Liver (tissue), 9 donors: ENCODE results near the gene USP37. TPM values are rescaled to one million over a fixed set of nuclear protein-coding genes. Genes with fewer than 3 reads are reported as not detected.

Source experiments
- DNase-seq: peaks from one replicate; pipeline ENCODE4 v3.0.0-alpha.2; 2017; ENCODE audit warnings: low spot score
- H3K27ac ChIP-seq, 2 donors: one replicate each; pipeline ENCODE4 v1.7.0; 2013; ENCODE audit warnings: inconsistent platforms in 2 of 2, low read length in 2 of 2, control low read depth in 1 of 2, low read depth in 1 of 2, mild to moderate bottlenecking in 1 of 2
- H3K27me3 ChIP-seq, 4 donors: one replicate each; pipeline versions ENCODE4 v1.6.1 to v1.7.0; 2013; ENCODE audit warnings: low read length in 3 of 4, inconsistent platforms in 1 of 4, mild to moderate bottlenecking in 1 of 4, moderate library complexity in 1 of 4; ENCODE audit not compliant: control insufficient read depth in 4 of 4, insufficient read depth in 4 of 4
- H3K36me3 ChIP-seq, 4 donors: one replicate each; pipeline versions ENCODE4 v1.6.1 to v1.7.0; 2013; ENCODE audit warnings: low read length in 3 of 4, mild to moderate bottlenecking in 3 of 4, low read depth in 1 of 4, moderate library complexity in 1 of 4; ENCODE audit not compliant: control insufficient read depth in 4 of 4, insufficient read depth in 3 of 4
- H3K4me1 ChIP-seq, 4 donors: one replicate each; pipeline versions ENCODE4 v1.6.1 to v1.7.0; 2013; ENCODE audit warnings: low read length in 3 of 4, mild to moderate bottlenecking in 3 of 4, moderate library complexity in 1 of 4; ENCODE audit not compliant: control insufficient read depth in 4 of 4, insufficient read depth in 4 of 4
- H3K4me3 ChIP-seq, 3 donors: one replicate each; pipeline versions ENCODE4 v1.6.1 to v1.7.0; 2013; ENCODE audit warnings: low read length in 3 of 3, control low read depth in 1 of 3, low read depth in 1 of 3, mild to moderate bottlenecking in 1 of 3
- H3K9ac ChIP-seq, 2 donors: one replicate each; pipeline ENCODE4 v1.7.0; 2013; ENCODE audit warnings: low read length in 2 of 2, mild to moderate bottlenecking in 2 of 2, moderate library complexity in 2 of 2, control low read depth in 1 of 2, low read depth in 1 of 2
- H3K9me3 ChIP-seq, 4 donors: one replicate each; pipeline versions ENCODE4 v1.6.1 to v1.7.0; 2013; ENCODE audit warnings: low read length in 3 of 4; ENCODE audit not compliant: control insufficient read depth in 4 of 4
- CTCF ChIP-seq: fragments of 150-350 bp; IDR thresholded peaks from 2 replicates; pipeline ENCODE4 v1.5.1; 2017; ENCODE audit warnings: improper control_type of control experiment, low read depth, low read length; ENCODE audit not compliant: missing input control
- EGR1 ChIP-seq, 2 donors: IDR thresholded peaks; 2 replicates each; pipeline ENCODE4 v1.6.1; 2016 to 2018; ENCODE audit warnings: antibody characterized with exemption in 2 of 2, low read depth in 2 of 2
- FOXA1 ChIP-seq: IDR thresholded peaks from 2 replicates; pipeline ENCODE4 v1.6.1; 2016; ENCODE audit warnings: antibody characterized with exemption
- GABPA ChIP-seq, 2 donors: IDR thresholded peaks in 1 of 2; conservative IDR thresholded peaks in 1 of 2; 2 replicates each; pipeline ENCODE4 v1.6.1; 2016; ENCODE audit warnings: antibody characterized with exemption in 2 of 2, mild to moderate bottlenecking in 1 of 2, moderate library complexity in 1 of 2
- HNF4A ChIP-seq, 2 donors: conservative IDR thresholded peaks; 2 replicates each; pipeline ENCODE4 v1.6.1; 2016; ENCODE audit warnings: antibody characterized with exemption in 2 of 2, mild to moderate bottlenecking in 2 of 2
- MAX ChIP-seq: IDR thresholded peaks from 2 replicates; pipeline ENCODE4 v1.6.1; 2016; ENCODE audit warnings: antibody characterized with exemption
- NR2F2 ChIP-seq: IDR thresholded peaks from 2 replicates; pipeline ENCODE4 v1.6.1; 2016; ENCODE audit warnings: antibody characterized with exemption
- RAD21 ChIP-seq, 2 donors: IDR thresholded peaks; 2 replicates each; pipeline ENCODE4 v1.6.1; 2016; ENCODE audit warnings: antibody characterized with exemption in 2 of 2, mild to moderate bottlenecking in 2 of 2
- REST ChIP-seq: IDR thresholded peaks from 2 replicates; pipeline ENCODE4 v1.6.1; 2016; ENCODE audit warnings: antibody characterized with exemption, mild to moderate bottlenecking
- RXRA ChIP-seq, 2 donors: IDR thresholded peaks; 2 replicates each; pipeline ENCODE4 v1.6.1; 2017 to 2018; ENCODE audit warnings: antibody characterized with exemption in 2 of 2, mild to moderate bottlenecking in 1 of 2
- SP1 ChIP-seq: IDR thresholded peaks from 2 replicates; pipeline ENCODE4 v1.6.1; 2018; ENCODE audit warnings: antibody characterized with exemption, mild to moderate bottlenecking
- TAF1 ChIP-seq: conservative IDR thresholded peaks from 2 replicates; pipeline ENCODE4 v1.6.1; 2016; ENCODE audit warnings: antibody characterized with exemption, mild to moderate bottlenecking
- YY1 ChIP-seq: IDR thresholded peaks from 2 replicates; pipeline ENCODE4 v1.6.1; 2016; ENCODE audit warnings: antibody characterized with exemption, mild to moderate bottlenecking
- WGBS: extraction: QIAGEN DNeasy Blood & Tissue Kit; methylation state at CpG from one replicate; pipeline ENCODE4 v1.1.7; 2013; 5-methylcytosine and 5-hydroxymethylcytosine counted together
- polyA plus RNA-seq, 2 donors: library from polyadenylated mRNA; stranded (reverse) in 1 of 2; unstranded in 1 of 2; fragments of 200-250 nt in 1 of 2; fragments of >200 nt in 1 of 2; fragmentation: Nextera tagmentation in 1 of 2; extraction: Ambion mirVana in 1 of 2; gene quantifications; one replicate each; pipeline versions ENCODE4 v1.2.1 to v1.2.3, GENCODE V29; 2013 to 2015
- total RNA-seq, 2 donors: library from RNA; depleted of rRNA; stranded (reverse); fragments of >200 nt; gene quantifications; one replicate each; pipeline ENCODE4 v1.2.3, GENCODE V29; 2014
- TF ChIP-seq, protein P1 (sequence below): IDR thresholded peaks from 2 replicates; pipeline ENCODE4 v1.6.1; 2016; ENCODE audit warnings: antibody characterized with exemption
- donor health status: healthy.
- donor health status: healthy.
- donor health status: healthy.
- donor health status: healthy.
- donor health status: healthy.

USP37 gene
- total and polyA plus RNA-seq, 4 donors = 1.4 to 10.9 (median 4.7) TPM

DNA sequence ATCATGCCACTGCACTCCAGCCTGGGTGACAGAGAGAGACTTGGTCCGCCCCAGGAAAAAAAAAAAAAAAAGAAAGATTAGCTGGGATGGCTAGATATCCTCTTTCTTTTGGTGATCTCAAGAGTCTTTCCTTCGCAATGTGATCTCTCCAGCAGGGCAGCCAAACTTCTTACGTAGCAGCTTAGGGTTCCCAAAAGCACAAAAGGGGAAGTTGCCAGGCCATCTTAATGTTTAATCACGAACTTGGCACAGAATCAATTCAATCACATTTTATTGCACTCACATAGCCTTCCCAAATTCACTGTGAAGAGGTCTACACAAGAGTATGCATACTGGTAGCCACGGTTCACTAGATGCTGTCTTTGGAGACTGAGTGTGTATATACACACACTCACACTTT is 96.2 kb downstream of the USP37 start:
- Histone ChIP-seq H3K9ac (no peak overlapping the region), H3K36me3 (peaks cover 7 to 22% (median 9%) of the 10 kb centered on the region in 4 donors), H3K27me3 (no peaks in the 10 kb centered on the region), H3K4me1 (no peaks in the 10 kb centered on the region), H3K4me3 (no peak overlapping the region), H3K27ac (no peak overlapping the region), H3K9me3 (no peaks in the 10 kb centered on the region)
- DNase-seq = no peak
- TF ChIP-seq NR2F2 = no peak
- no peak for TF ChIP-seq EGR1 (IDR thresholded peaks at IDR 0.05; ENCODE audit: low read depth in 2 of 2)
- no peak for TF ChIP-seq RAD21 (IDR thresholded peaks at IDR 0.05)
- TF ChIP-seq MAX = no peak
- WGBS = 67% methylated on average over 5 of the region's 5 CpGs

GRCh38 chr2:218471036-218471435 is 97.1 kb downstream of the USP37 start:
- H3K9ac ChIP-seq = no peak overlapping the region
- TF ChIP-seq FOXA1 = no peak
- TF ChIP-seq RXRA (IDR thresholded peaks at IDR 0.05) = no peak
- TF ChIP-seq, protein P1, sequence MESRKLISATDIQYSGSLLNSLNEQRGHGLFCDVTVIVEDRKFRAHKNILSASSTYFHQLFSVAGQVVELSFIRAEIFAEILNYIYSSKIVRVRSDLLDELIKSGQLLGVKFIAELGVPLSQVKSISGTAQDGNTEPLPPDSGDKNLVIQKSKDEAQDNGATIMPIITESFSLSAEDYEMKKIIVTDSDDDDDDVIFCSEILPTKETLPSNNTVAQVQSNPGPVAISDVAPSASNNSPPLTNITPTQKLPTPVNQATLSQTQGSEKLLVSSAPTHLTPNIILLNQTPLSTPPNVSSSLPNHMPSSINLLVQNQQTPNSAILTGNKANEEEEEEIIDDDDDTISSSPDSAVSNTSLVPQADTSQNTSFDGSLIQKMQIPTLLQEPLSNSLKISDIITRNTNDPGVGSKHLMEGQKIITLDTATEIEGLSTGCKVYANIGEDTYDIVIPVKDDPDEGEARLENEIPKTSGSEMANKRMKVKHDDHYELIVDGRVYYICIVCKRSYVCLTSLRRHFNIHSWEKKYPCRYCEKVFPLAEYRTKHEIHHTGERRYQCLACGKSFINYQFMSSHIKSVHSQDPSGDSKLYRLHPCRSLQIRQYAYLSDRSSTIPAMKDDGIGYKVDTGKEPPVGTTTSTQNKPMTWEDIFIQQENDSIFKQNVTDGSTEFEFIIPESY = no peak
- no peak for TF ChIP-seq CTCF
- TF ChIP-seq TAF1 = no peak
- TF ChIP-seq HNF4A (conservative IDR thresholded peaks at IDR 0.05) = no peak
- TF ChIP-seq NR2F2 = no peak
- TF ChIP-seq RAD21 (IDR thresholded peaks at IDR 0.05) = no peak
- TF ChIP-seq SP1 = no peak
- TF ChIP-seq MAX = no peak
- no peak for TF ChIP-seq EGR1 (IDR thresholded peaks at IDR 0.05; ENCODE audit: low read depth in 2 of 2)
- TF ChIP-seq YY1 = no peak
- no peak for TF ChIP-seq GABPA (IDR thresholded peaks at IDR 0.05 in 1 of 2, conservative IDR thresholded peaks at IDR 0.05 in 1 of 2)
- TF ChIP-seq REST = no peak
- DNase-seq = no peak
- H3K27me3 ChIP-seq = no peaks in the 10 kb centered on the region
- 81% methylated on average over 2 of the region's 2 CpGs for WGBS
- no peak overlapping the region for H3K4me3 ChIP-seq
- no peaks in the 10 kb centered on the region for H3K9me3 ChIP-seq
- H3K27ac ChIP-seq = no peak overlapping the region
- H3K4me1 ChIP-seq = no peaks in the 10 kb centered on the region
- peaks cover 4 to 16% (median 9%) of the 10 kb centered on the region in 4 donors for H3K36me3 ChIP-seq
